ENCODE data around the gene BCL2L11.

The BCL2L11 gene

DNA sequence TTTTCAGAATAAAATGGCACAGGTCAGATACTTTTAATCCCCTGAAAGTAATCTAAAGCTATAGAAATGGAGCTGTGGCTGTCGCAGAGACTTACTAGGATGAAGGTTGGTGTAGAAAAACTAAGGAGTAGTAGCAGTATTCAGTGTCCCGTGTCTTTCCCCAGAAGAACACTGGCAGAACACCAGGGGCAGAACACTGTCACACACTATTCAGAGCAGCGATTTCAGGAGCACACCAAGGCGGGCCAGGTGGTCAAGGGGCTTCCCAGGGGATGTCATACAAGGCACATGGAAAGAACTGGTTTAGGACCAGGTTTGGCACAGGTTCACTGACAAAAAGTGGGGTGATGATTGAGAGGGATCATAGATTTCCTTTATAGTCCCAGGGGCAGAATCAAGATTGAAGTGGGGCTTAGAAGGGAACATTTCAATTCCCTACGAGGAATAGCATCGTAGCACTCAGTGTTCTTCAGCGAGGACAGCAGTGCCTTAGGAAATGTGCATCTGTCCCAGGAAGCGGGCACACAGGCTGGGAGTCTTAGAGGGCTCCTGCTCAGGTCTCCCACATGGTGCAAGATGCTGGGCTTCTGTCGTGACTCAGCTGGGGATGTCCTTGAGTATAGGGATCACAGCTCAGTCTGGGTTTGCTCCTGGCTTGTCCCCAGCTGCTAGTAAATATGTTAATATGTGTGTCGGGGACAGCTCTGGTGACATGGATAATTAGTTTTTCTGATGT is 22.6 kb downstream of the BCL2L11 start:
- DNase-seq (ENCODE audit: low read depth), result no peak

DNA sequence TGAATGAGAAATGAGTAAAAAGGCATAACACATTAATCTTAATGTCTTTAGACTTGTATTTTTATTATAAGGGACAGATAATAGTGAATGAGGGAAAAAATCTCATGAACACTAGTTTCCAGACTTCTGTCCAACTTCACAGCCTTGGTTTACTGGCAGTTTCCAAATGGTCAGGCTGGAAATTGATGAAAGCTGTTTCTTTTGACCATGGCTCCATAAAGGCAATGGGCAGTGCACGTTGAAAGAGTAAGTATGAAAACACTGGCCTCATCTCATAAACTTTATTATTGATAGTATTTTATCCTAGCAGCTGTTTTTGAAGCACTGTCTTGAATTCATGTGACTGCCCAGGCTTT is 23.1 kb downstream of the BCL2L11 start:
- DNase-seq (ENCODE audit: low read depth), result no peak

DNA sequence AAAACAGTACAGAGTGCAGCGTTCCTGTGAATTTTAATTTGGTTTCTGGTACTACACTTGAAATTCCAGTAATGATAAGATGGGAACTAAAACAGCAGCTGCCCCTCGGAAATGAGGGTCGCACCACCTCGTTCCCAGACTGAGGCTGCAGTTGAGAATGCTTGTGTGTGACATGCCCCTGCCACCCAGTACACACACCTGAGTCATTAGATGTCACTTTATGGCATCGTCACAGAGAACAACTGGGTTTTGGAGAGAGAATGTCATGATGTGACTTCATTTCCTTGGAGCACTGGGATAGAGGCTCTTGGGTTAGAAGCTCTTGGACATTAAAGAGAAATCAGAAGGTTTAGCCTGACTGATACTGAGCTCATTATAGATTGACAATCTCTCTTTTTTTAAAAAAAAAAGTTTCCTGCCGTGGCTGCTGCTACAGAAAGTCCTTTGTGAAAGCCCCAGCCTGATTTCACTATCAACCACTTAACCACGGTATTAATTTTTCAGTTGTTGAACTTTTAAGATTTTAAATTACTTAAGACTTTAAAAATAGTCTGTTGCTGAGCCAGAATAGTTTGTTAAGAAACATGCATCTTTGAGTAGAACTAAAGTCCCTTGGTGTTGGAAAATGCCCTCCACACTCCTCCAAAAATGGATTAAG is 24.5 kb downstream of the BCL2L11 start:
- DNase-seq (ENCODE audit: low read depth), result no peak

GRCh38 chr2:111145951-111146350 is 25.2 kb downstream of the BCL2L11 start:
- DNase-seq (ENCODE audit: low read depth), result no peak

DNA sequence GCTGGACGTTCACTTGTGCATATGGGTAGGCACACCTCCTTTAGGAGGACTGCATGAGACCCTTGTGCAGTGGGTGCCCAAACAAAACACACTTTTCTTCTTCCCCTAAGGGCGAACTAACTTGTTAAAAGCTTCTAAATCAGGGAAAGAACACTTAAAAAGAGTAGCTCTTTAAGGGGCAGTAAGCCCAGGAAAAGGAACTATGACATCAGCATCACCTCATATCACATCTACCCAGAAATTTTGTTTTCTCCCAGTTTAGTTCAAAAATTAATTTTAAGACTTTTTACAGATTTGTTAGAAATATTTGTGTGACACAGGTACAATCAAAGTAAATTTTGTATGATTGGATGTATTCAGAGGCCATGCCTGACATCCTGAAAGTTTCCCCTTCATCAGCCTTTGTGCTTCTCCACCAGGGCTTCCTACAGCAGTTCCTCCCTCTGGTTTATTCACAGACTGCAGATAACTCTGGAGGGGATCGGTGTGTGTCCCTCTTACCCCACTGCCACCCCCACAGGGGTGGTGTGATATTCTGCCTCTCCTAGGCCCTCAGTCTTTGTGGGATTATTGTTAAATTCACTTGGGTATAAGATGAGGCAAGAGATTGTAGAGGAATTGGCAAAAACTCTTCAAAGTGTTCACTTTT is 27.6 kb downstream of the BCL2L11 start:
- no peak for DNase-seq (ENCODE audit: low read depth)

GRCh38 chr2:111148925-111149324 is 28.2 kb downstream of the BCL2L11 start:
- DNase-seq (ENCODE audit: low read depth), result no peak

GRCh38 chr2:111149882-111150455 is 29.3 kb downstream of the BCL2L11 start:
- no peak for DNase-seq (ENCODE audit: low read depth)

DNA sequence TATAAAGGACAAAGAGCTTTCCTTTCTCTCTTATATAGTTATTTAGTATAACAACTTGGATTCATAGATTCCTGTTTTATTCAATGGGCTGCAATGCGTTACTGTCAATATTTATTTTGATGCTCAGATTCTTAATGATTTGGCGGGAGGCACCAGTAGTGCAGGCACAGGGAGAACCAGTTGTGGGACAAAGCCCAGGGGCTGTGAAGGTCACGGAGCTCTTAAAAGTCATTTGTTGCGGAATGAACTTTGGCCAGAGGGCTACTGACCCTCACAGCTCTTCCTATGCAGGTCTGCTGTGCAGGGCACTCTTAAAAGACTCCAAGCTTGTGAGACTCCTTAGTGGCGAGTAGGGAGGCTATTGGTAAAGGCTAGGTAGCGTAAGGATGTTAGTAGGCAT is 34.0 kb downstream of the BCL2L11 start:
- DNase-seq (ENCODE audit: low read depth), result no peak

- DNase-seq (ENCODE audit: low read depth), result no peak
These were observed 34.9 kb downstream of the BCL2L11 start for GRCh38 chr2:111155610-111156009.

DNA sequence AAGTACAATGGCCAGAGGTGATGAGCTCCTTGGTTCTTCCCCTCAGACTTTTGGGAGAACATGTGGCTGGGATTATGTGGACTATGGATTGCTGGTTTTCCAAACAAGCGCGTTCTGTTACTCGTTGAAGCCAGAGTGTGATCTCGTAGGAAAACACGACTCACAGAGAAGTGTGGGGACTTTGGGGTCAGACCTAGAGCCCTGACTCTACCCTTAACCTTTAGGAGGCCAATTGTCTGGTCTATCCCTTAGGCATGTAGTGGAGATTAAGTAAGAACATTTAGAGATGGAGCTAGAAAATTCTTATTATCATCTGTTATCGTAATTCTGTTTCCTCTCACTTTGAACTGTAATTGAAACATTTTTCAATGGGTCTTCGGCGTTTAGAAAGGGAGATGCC is 35.8 kb downstream of the BCL2L11 start:
- DNase-seq (ENCODE audit: low read depth), result no peak

- DNase-seq (ENCODE audit: low read depth), result no peak
These were observed 36.5 kb downstream of the BCL2L11 start for GRCh38 chr2:111157071-111157661.

- DNase-seq (ENCODE audit: low read depth), result no peak
These were observed 37.1 kb downstream of the BCL2L11 start for GRCh38 chr2:111157798-111158197.

DNA sequence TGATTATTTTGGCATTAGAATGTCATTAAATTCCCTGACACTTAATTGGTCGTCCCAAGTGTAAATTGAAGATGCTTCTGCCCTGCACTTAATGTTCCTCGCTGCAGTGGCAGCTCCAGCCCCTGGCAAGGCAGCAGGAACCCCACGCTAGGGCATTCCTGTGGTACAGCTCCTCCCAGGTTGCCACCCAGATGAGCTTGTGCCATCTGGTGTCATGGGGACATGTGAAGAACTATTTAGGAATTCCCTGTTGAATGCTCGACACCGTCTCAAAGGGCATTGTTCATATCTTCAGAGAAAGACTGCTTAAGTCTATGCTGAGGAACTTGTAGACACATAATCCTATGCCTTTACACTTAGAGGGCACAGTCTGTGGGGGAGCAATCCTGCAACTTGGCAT is 38.9 kb downstream of the BCL2L11 start:
- DNase-seq (ENCODE audit: low read depth), result no peak

- DNase-seq (ENCODE audit: low read depth), result no peak
These were observed 40.0 kb downstream of the BCL2L11 start for GRCh38 chr2:111160758-111161157.

DNA sequence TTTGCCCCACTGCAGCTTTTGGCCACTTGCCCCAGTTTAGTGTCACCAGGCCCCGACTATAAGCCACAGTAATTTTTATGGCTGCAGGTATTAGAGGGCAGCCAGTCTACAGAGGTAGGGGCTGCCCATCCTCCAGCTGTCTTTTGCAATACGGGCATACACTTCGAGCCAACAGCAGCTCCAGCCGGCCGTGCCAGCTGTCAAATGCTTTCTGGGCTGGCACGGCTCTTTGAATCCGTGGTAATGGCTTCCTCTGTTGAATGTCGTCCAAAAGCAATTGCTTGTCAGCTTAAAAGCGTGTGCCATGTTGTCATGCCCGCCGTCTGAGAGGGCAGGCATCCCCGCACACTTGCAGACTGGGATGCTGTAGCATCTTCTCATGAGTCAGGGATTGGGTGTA is 41.3 kb downstream of the BCL2L11 start:
- no peak for DNase-seq (ENCODE audit: low read depth)

DNA sequence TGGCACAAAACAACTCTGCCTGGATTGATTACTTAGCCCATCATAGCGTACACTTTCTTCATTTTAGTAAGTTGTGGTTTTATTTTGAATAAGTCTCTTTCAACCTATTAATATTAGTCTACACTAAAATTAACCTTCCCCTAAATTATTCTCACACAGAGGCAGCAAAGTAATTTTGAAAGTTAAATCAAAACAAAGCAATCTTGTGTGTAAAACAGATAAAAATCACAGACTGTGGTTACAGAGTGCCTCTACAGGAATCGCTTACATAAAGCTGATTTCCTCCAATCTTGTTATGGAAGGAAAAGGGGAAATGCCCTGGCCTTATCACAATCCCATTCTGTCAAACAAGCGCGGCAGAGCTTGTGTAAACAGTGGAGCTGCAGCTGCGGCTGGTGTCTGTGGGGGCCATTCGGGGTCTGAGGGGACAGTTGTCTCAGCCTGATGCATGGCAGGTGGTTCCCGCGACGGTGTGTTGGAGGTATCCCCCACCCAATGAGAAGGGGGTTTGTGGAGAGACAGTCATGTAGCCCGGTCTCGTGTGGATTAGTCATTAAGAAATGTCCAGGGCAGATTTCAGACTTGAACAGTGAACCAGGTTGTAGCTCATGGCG is 42.1 kb downstream of the BCL2L11 start:
- no peak for DNase-seq (ENCODE audit: low read depth)

DNA sequence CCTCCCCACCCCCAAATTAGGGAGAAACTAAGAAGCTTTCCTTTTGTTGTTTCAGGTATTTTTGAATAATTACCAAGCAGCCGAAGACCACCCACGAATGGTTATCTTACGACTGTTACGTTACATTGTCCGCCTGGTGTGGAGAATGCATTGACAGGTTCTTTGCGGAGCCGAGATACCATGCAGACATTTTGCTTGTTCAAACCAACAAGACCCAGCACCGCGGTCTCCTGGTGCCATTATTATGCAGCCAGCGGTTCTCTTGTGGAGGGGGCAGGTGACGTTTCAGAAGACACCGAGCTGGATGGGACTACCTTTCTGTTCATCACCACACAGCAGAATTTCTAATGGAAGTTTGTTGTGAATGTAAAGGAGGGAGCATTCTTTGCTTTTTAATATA is 43.4 kb downstream of the BCL2L11 start:
- DNase-seq (ENCODE audit: low read depth), result no peak

DNA sequence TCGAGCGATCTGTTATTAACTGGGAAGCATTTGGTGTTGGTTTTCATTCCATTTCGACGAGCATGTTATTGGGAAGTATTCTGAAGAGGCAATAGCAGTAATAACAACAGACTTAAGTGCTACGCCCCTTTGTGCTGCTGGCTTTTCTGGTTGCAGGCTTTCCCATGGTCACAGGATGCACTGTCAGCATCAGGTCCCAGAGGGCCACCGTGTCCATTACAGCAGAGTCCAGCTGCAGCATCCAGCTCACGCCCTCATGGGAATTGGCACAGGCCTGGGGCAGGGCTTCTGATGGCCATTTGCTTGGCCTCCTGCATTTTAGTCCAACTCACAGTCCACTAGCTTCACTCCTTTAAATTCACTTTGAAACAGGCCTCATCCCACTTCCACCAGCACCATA is 44.4 kb downstream of the BCL2L11 start:
- DNase-seq (ENCODE audit: low read depth), result no peak

GRCh38 chr2:111166115-111166514 is 45.4 kb downstream of the BCL2L11 start:
- DNase-seq (ENCODE audit: low read depth), result no peak

DNA sequence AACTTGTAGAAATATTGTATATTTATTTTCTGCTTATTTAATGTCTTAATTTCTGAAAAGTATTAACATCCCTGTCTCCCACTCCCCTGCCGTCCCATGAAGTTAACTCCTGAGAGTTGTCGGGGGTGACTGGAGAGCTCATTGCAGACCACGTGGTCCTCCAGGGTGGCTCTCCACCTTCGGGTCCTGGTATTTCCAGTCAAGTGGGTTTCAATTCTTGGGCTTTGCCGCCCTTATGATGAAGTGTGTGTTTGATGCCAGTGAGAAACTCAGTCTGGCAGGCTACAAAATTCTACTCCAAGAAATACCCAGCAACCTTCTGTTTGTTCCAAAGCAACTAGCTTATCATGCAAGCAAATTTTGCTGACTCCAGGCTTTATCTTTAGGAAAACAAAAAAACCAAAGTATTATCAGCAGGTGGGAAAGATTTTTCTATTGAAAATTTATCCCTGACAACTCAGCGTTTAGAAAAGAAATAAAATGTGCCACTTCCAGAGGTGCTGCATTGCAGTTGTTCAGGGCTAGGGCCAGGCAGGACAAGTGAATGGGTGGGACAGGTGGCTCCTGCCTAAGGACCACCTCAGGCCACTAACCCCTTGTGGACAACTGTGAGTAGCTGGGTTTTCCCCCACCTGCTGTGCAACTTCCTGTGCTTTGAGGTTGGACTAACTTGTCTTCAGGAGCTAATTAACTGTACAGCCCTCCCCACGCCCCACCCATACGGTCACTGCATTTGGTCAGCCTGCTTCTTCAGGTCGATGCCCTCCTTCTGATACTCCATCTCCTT is 46.6 kb downstream of the BCL2L11 start:
- no peak for DNase-seq (ENCODE audit: low read depth)

- DNase-seq (ENCODE audit: low read depth), result no peak
These were observed 47.1 kb downstream of the BCL2L11 start for GRCh38 chr2:111167863-111168162.
